Keratinocyte (primary cell): ENCODE measurements around the gene MMP19. TPM values are rescaled to one million over a fixed set of nuclear protein-coding genes. Genes with fewer than 3 reads are reported as not detected.

Experiments
- DNase-seq: peaks from one replicate; pipeline ENCODE4 v3.0.0-alpha.2; 2011; ENCODE audit warnings: low read depth, missing footprints, low spot score
- FAIRE-seq: peaks from 2 replicates; lab custom pipeline; 2011; peaks lifted over from hg19 to GRCh38; lab: Jason Lieb, UNC
- H2AFZ ChIP-seq: 2 replicates; pipeline ENCODE4 v1.6.0; 2012; ENCODE audit warnings: low read length, control low read depth, inconsistent platforms; ENCODE audit not compliant: control insufficient read depth
- H3K27ac ChIP-seq: 2 replicates; pipeline ENCODE4 v1.5.1; 2011; ENCODE audit warnings: low read length; ENCODE audit not compliant: control insufficient read depth, insufficient read depth
- H3K27me3 ChIP-seq: 3 replicates; pipeline ENCODE4 v1.6.0; 2011; ENCODE audit warnings: low read length; ENCODE audit not compliant: control insufficient read depth, insufficient read depth; ENCODE audit errors: extremely low read depth
- H3K36me3 ChIP-seq, 2 experiments: 2 replicates in 1 of 2; 3 replicates in 1 of 2; pipeline ENCODE4 v1.5.1; 2011; ENCODE audit warnings: low read length in 2 of 2, mild to moderate bottlenecking in 1 of 2; ENCODE audit not compliant: control insufficient read depth in 2 of 2, insufficient read depth in 2 of 2; ENCODE audit errors: extremely low read depth in 1 of 2
- H3K4me1 ChIP-seq: 3 replicates; pipeline ENCODE4 v1.5.1; 2011; ENCODE audit warnings: low read length; ENCODE audit not compliant: control insufficient read depth, insufficient read depth; ENCODE audit errors: extremely low read depth
- H3K4me2 ChIP-seq: 3 replicates; pipeline ENCODE4 v1.6.0; 2011; ENCODE audit warnings: low read depth, low read length; ENCODE audit not compliant: control insufficient read depth, insufficient read depth; ENCODE audit errors: extremely low read depth
- H3K4me3 ChIP-seq, 3 experiments: fragments of 200-600 bp in 1 of 3; sonication (generic) in 1 of 3; 2 replicates in 2 of 3; 3 replicates in 1 of 3; pipeline ENCODE4 v1.5.1; 2011 to 2016; ENCODE audit warnings: low read length in 3 of 3, mild to moderate bottlenecking in 3 of 3, control low read depth in 2 of 3, inconsistent platforms in 1 of 3, low read depth in 1 of 3, mixed read lengths in 1 of 3, mixed run types in 1 of 3, moderate library complexity in 1 of 3; ENCODE audit not compliant: control insufficient read depth in 2 of 3, insufficient read depth in 2 of 3; ENCODE audit errors: extremely low read depth in 1 of 3
- H3K79me2 ChIP-seq: 2 replicates; pipeline ENCODE4 v1.6.0; 2012; ENCODE audit warnings: low read length; ENCODE audit not compliant: control insufficient read depth, insufficient read depth
- H3K9ac ChIP-seq: 3 replicates; pipeline ENCODE4 v1.6.0; 2011; ENCODE audit warnings: low read length; ENCODE audit not compliant: control insufficient read depth, insufficient read depth; ENCODE audit errors: extremely low read depth
- H3K9me1 ChIP-seq: 3 replicates; pipeline ENCODE4 v1.6.0; 2011; ENCODE audit warnings: low read length; ENCODE audit not compliant: control insufficient read depth, insufficient read depth; ENCODE audit errors: extremely low read depth
- H3K9me3 ChIP-seq: 2 replicates; pipeline ENCODE4 v1.5.1; 2012; ENCODE audit warnings: low read depth, low read length; ENCODE audit not compliant: control insufficient read depth
- H4K20me1 ChIP-seq: 3 replicates; pipeline ENCODE4 v1.6.0; 2011; ENCODE audit warnings: low read length; ENCODE audit not compliant: control insufficient read depth, insufficient read depth; ENCODE audit errors: extremely low read depth
- EZH2 ChIP-seq: IDR thresholded peaks from one replicate; pipeline ENCODE4 v1.6.1; 2012; ENCODE audit warnings: inconsistent platforms, mild to moderate bottlenecking, low read length, moderate library complexity
- dilution Hi-C: fragments of 300-500 bp; cut with MboI; formaldehyde crosslinking; loops from one replicate; pipeline ENCODE4 v1.7.0; 2020; ENCODE audit warnings: low sequenced_read_pairs; ENCODE audit not compliant: extremely low pct_ligation_motif_present
- polyA minus RNA-seq, 3 experiments: library from RNA; depleted of rRNA, polyadenylated mRNA; stranded (reverse); fragments of >200 nt; gene quantifications; 1 replicate in 1 of 3; 2 replicates in 1 of 3; 3 replicates in 1 of 3; pipeline ENCODE4 v1.2.3, GENCODE V29; 2011
- polyA plus RNA-seq, 5 experiments: library from polyadenylated mRNA; depleted of rRNA in 3 of 5; stranded (reverse) in 3 of 5; stranded (forward) in 1 of 5; unstranded in 1 of 5; fragments of >200 nt; gene quantifications; 1 replicate in 1 of 5; 2 replicates in 3 of 5; 3 replicates in 1 of 5; pipeline versions ENCODE4 v1.2.1 to v1.2.3, GENCODE V29; 2011 to 2012; ENCODE audit warnings: missing spikeins in 2 of 5, low read depth in 1 of 5, low replicate concordance in 1 of 5
- TF ChIP-seq, protein P1 (sequence below), 3 experiments: IDR thresholded peaks in 1 of 3; conservative IDR thresholded peaks in 1 of 3; optimal IDR thresholded peaks in 1 of 3; 2 replicates in 2 of 3; 3 replicates in 1 of 3; pipeline versions ENCODE3 to v1.5.1; 2011; ENCODE audit warnings: low read length in 3 of 3, mild to moderate bottlenecking in 3 of 3, moderate library complexity in 2 of 3, control low read depth in 1 of 3, inconsistent platforms in 1 of 3; ENCODE audit not compliant: insufficient read depth in 2 of 3; ENCODE audit errors: extremely low read depth in 1 of 3

Gene MMP19, protein sequence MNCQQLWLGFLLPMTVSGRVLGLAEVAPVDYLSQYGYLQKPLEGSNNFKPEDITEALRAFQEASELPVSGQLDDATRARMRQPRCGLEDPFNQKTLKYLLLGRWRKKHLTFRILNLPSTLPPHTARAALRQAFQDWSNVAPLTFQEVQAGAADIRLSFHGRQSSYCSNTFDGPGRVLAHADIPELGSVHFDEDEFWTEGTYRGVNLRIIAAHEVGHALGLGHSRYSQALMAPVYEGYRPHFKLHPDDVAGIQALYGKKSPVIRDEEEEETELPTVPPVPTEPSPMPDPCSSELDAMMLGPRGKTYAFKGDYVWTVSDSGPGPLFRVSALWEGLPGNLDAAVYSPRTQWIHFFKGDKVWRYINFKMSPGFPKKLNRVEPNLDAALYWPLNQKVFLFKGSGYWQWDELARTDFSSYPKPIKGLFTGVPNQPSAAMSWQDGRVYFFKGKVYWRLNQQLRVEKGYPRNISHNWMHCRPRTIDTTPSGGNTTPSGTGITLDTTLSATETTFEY
- polyA plus RNA-seq (2.2 to 4.1 TPM (median 2.7 TPM) in 3 replicates), polyA minus RNA-seq (1.1 to 4.0 TPM (median 1.2 TPM) in 3 replicates)
- polyA plus RNA-seq (2011; ENCODE audit: low read depth), result 0.35 TPM
- 1.1 and 1.6 TPM in 2 replicates for polyA plus RNA-seq (2011; cell fraction: cytosol; rRNA removed)
- polyA plus RNA-seq (2011; cell fraction: nucleus; rRNA removed), result 5.9 and 6.9 TPM in 2 replicates
- polyA plus RNA-seq (2012; ENCODE audit: low replicate concordance), result 0.49 and 3.8 TPM in 2 replicates
- polyA minus RNA-seq (2011; cell fraction: cytosol; rRNA and poly(A)+ RNA removed), result not detected
- polyA minus RNA-seq (2011; cell fraction: nucleus; rRNA and poly(A)+ RNA removed), result 2.1 and 3.0 TPM in 2 replicates

DNA sequence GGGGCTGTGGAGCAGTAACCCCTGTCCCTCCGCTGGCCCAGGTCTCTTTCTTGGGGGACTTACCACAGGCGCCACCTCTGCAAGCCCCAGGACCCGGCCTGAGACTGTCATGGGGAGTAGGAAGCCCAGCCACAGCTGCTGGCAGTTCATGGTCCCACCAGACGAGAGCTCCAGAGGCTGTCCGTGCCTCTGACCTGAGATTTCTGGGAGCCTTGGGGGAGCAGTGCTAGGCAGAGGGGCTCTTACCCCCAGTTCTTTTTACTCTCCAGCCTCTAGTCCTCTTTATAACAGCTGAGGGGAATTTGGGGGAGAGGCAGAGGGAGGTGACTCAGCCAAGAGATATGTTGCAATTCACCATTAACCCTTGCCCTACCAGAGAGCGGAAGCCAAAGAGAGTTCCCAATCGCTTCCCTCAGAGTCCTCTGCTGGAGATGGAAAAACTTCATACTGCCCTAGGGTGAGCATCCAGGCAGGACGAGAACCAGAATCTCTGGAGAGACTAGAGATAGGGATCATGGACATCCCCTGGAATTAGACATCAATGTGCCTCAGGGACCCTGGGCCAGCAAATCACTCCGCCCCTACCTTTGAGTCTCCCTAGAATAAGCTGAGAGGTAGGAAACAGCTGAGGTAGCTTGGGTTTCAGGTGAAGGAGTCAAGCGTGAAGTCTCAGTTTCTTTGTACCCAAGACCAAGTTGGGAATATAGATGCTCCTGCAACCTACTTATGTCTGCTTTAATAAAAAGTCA, at the start of gene MMP19:
Gene MMP19, minus strand, starts transcription at position 256 of the 749 bp plus-strand sequence. Its CDS starts 106 bp downstream, at position 150.
- Histone ChIP-seq H3K27ac (peak within 1 kb of the TSS; percentile 6), H3K4me2 (peak within 1 kb of the TSS; percentile 71)
- peak; percentile 66 for FAIRE-seq

GRCh38 chr12:55891310-55891709, 48.6 kb upstream of the MMP19 start:
- Histone ChIP-seq H2AFZ (no peak overlapping the region), H3K4me1 (no peaks in the 10 kb centered on the region), H3K27ac (no peak overlapping the region), H3K9me3 (no peaks in the 10 kb centered on the region), H3K27me3 (no peaks in the 10 kb centered on the region), H4K20me1 (no peaks in the 10 kb centered on the region), H3K4me2 (no peak overlapping the region), H3K79me2 (no peaks in the 10 kb centered on the region), H3K9me1 (no peaks in the 10 kb centered on the region), H3K4me3 (no peak overlapping the region), H3K36me3 (no peaks in the 10 kb centered on the region), H3K9ac (no peak overlapping the region)
- TF ChIP-seq, protein P1, sequence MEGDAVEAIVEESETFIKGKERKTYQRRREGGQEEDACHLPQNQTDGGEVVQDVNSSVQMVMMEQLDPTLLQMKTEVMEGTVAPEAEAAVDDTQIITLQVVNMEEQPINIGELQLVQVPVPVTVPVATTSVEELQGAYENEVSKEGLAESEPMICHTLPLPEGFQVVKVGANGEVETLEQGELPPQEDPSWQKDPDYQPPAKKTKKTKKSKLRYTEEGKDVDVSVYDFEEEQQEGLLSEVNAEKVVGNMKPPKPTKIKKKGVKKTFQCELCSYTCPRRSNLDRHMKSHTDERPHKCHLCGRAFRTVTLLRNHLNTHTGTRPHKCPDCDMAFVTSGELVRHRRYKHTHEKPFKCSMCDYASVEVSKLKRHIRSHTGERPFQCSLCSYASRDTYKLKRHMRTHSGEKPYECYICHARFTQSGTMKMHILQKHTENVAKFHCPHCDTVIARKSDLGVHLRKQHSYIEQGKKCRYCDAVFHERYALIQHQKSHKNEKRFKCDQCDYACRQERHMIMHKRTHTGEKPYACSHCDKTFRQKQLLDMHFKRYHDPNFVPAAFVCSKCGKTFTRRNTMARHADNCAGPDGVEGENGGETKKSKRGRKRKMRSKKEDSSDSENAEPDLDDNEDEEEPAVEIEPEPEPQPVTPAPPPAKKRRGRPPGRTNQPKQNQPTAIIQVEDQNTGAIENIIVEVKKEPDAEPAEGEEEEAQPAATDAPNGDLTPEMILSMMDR (optimal IDR thresholded peaks at IDR 0.05 in 1 of 3, IDR thresholded peaks at IDR 0.05 in 1 of 3, conservative IDR thresholded peaks at IDR 0.05 in 1 of 3; ENCODE audit: extremely low read depth in 1 of 3, insufficient read depth in 2 of 3, low read length in 3 of 3), result no peak
- no peak for TF ChIP-seq EZH2
- no peak for DNase-seq
- no peak for FAIRE-seq
- dilution Hi-C loops, result no loop called here

More for the DNA sequence above, at the start of gene MMP19:
- no peak for TF ChIP-seq EZH2
- TF ChIP-seq, protein P1 (optimal IDR thresholded peaks at IDR 0.05 in 1 of 3, IDR thresholded peaks at IDR 0.05 in 1 of 3, conservative IDR thresholded peaks at IDR 0.05 in 1 of 3; ENCODE audit: extremely low read depth in 1 of 3, insufficient read depth in 2 of 3, low read length in 3 of 3), result no peak
- Histone ChIP-seq H3K36me3 (peaks cover 0 to 2% of the 10 kb centered on the region in 2 experiments), H3K4me1 (peaks cover 18% of the 10 kb centered on the region), H3K27me3 (no peaks in the 10 kb centered on the region), H3K4me3 (peak within 1 kb of the TSS; percentile 26 to 58 (median 37)), H4K20me1 (no peaks in the 10 kb centered on the region), H2AFZ (peak within 1 kb of the TSS; percentile 60), H3K9ac (peak within 1 kb of the TSS; percentile 39), H3K9me1 (no peaks in the 10 kb centered on the region), H3K79me2 (no peaks in the 10 kb centered on the region), H3K9me3 (no peaks in the 10 kb centered on the region)
- dilution Hi-C loops, result no loop called here
- no peak for DNase-seq
